ENCODE data around the gene POT1.

POT1 gene

GRCh38 chr7:124912972-124913371 lies 16.7 kb downstream of the POT1 start:
- DNase-seq (ENCODE audit: low spot score), result no peak

- no peak for DNase-seq (ENCODE audit: low spot score)
Measured at GRCh38 chr7:124909808-124910207, 19.8 kb downstream of the POT1 start.

DNA sequence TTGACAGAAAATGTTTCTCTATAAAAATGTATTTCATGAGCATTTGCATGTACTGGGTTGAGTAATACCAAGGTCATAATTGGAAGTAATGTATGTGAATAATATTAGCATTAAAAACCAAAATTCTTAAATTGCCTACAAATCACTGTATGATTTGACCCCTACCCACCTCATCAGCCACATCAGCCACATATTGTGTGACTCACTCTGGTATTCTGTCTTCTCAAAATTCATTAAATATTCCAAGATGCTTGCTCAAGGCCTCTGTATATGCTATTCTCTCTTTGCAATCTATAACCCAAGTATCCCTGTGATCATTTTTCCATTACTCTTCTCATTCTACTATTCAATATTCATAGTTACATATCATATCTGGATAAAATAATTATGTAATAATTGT lies 21.4 kb downstream of the POT1 start:
- no peak for DNase-seq (ENCODE audit: low spot score)

DNA sequence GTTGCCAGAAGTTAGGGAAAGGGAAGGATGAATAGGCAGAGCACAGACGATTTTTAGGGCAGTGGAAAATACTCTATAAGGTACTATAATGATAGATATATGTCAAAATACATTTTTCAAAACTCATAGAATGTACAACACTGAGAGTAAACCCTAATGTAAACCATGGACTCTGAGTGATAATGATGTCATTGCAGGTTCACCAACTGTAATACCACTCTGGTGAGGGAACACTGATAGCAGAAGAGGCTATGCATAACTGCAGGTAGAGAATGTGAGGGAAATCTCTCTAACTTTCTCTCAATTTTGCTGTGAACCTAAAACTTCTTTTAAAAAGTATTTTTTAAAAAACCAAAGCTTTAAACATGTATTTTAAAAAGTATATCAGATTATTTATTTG lies 22.1 kb downstream of the POT1 start:
- DNase-seq (ENCODE audit: low spot score), result no peak

GRCh38 chr7:124898531-124898930 lies 31.1 kb downstream of the POT1 start:
- DNase-seq (ENCODE audit: low spot score), result no peak

GRCh38 chr7:124896001-124896400 lies 33.6 kb downstream of the POT1 start:
- no peak for DNase-seq (ENCODE audit: low spot score)

- no peak for DNase-seq (ENCODE audit: low spot score)
Measured at GRCh38 chr7:124893140-124893827, 36.3 kb downstream of the POT1 start.

GRCh38 chr7:124887247-124887646 lies 42.4 kb downstream of the POT1 start:
- no peak for DNase-seq (ENCODE audit: low spot score)

- no peak for DNase-seq (ENCODE audit: low spot score)
Measured at GRCh38 chr7:124881981-124882380, 47.6 kb downstream of the POT1 start.

- no peak for DNase-seq (ENCODE audit: low spot score)
Measured at GRCh38 chr7:124879771-124880170, 49.9 kb downstream of the POT1 start.

DNA sequence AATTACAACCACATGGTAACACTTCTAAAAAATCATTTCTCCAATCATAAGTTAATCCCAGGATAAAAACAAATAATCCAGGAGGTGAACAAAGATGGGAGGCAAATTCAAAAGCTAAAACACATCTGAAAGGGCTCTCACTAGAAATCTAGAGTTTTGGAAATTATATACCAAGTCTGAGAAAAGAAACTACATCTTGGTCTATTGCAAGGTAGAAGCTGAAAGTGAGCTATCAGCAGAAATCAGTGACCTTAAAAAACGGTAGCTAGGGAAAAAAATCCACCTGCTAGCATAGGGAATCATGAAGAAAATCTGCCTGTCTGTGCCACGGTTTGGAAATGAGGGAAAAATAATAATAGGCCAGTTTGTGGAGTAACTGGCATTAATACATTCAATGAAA lies 50.5 kb downstream of the POT1 start:
- no peak for DNase-seq (ENCODE audit: low spot score)

DNA sequence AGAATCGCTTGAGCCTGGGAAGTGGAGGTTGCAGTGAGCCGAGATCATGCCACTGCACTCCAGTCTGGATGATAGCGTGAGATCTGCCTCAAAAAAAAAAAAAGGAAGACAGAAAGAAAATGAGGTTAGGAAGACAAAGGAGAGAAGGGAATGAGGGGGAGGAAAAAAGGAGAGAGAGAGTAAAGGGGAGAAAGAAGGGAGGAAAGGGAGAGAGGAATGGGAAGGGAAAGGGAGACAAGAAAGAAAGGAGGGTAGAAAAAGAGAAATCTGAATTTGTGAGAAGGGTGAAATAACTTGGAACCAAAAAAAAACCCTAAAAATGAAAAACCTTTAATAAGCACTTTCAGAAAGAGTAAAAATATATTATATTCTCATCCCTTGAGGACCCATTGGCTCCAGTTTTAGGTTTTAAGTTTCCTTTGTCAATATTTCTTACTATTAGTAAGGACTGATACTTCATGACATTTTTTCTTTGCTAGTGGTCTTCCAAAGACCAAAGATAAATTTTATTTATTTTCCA lies 54.9 kb downstream of the POT1 start:
- DNase-seq (ENCODE audit: low spot score), result no peak

GRCh38 chr7:124857672-124858235 lies 71.9 kb downstream of the POT1 start:
- DNase-seq (ENCODE audit: low spot score), result no peak

DNA sequence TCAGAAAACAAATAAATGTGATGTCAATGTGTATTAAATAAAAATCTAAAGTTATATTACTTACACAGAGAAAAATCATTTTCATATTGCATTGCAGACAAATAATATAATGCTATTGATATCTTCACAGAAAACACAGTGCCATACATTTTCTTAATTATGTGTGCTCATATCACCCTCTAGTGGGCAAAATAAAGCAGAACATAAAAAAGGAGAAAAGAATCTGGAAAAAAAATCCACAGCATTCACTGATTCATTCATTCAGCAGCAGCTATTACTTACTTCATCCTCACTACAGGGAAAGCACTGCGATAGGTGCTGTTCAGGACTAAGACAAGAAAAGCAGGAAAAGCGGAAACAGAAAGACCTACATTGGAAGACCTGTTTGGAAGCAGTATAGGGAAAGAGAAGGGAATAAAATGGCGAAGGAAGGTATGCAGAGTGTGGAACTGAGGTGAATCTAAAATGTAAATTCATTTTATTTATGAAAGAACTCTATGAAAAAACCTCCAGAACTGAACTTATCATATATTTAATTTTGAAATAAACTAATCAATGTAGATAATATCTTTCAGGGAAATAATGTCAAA lies 73.2 kb downstream of the POT1 start:
- DNase-seq (ENCODE audit: low spot score), result peak; percentile 46

DNA sequence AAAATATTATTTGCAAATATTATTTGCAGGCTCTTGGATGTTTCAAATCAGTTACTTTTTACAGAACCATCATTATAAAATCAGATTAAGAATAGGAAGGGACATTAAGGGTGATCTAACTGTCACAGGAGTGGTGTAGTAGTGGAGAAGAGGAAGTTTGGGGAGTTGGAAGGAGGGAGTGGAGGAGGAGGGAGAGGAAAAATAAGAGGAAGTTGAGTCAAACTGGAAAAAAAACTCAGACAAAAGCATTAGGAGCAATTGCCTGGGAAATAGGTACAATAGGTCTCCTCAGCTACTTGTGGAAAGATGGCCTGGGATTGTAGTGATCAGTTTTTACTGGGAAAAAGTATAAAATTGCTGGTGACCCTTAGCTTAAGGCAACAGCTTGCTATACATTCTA lies 86.3 kb downstream of the POT1 start:
- DNase-seq (ENCODE audit: low spot score), result no peak

- peak; percentile 21 for DNase-seq (ENCODE audit: low spot score)
Measured at GRCh38 chr7:124840435-124840834, 89.2 kb downstream of the POT1 start.

GRCh38 chr7:124839687-124840086 lies 89.9 kb downstream of the POT1 start:
- no peak for DNase-seq (ENCODE audit: low spot score)

- DNase-seq (ENCODE audit: low spot score), result no peak
Measured at GRCh38 chr7:124836173-124836572, 93.5 kb downstream of the POT1 start.

DNA sequence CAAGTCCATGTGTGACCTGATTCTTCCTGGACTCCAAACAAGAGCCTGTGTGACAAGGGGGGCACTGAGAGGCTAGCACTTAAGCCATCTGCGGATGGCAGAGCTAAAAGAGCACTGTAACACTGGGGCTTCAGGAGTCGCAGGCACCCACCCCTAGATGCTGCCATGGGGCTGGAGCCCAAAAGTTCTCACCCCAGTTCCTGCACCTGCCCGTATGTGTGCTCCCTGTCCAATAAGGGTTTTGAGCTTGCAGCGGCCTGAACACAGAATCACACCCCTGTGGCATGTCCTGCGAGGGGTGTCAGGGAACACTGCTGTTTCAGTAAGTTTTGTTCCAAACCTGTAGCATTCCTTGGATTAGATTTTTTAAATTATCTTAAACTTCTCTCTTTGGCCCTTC lies 110.8 kb downstream of the POT1 start:
- DNase-seq (ENCODE audit: low spot score), result no peak

GRCh38 chr7:124813994-124814798 lies 115.4 kb downstream of the POT1 start:
- no peak for DNase-seq (ENCODE audit: low spot score)

- DNase-seq (ENCODE audit: low spot score), result no peak
Measured at GRCh38 chr7:124812764-124813163, 116.9 kb downstream of the POT1 start.

GRCh38 chr7:124811341-124811740 lies 118.3 kb downstream of the POT1 start:
- DNase-seq (ENCODE audit: low spot score), result no peak

- no peak for DNase-seq (ENCODE audit: low spot score)
Measured at GRCh38 chr7:124810605-124811004, 119.0 kb downstream of the POT1 start.

Measured in putamen (tissue), 1 donor.